ES-I3 (cell line): ENCODE data around the gene LANCL2.

Experiments
- H3K36me3 ChIP-seq: 2 replicates; pipeline ENCODE4 v1.6.1; 2013; ENCODE audit warnings: mild to moderate bottlenecking, low read length, control low read depth, moderate library complexity; ENCODE audit not compliant: insufficient read depth
- H3K4me1 ChIP-seq: 2 replicates; pipeline ENCODE4 v1.6.1; 2013; ENCODE audit warnings: mild to moderate bottlenecking, control low read depth, low read length; ENCODE audit not compliant: insufficient read depth
- H3K9ac ChIP-seq: 2 replicates; pipeline ENCODE4 v1.6.1; 2013; ENCODE audit warnings: low read depth, mild to moderate bottlenecking, low read length, moderate library complexity
- H3K9me3 ChIP-seq: 2 replicates; pipeline ENCODE4 v1.6.1; 2013; ENCODE audit warnings: mild to moderate bottlenecking, low read length, moderate library complexity; ENCODE audit not compliant: control insufficient read depth, insufficient read depth

The LANCL2 gene

DNA sequence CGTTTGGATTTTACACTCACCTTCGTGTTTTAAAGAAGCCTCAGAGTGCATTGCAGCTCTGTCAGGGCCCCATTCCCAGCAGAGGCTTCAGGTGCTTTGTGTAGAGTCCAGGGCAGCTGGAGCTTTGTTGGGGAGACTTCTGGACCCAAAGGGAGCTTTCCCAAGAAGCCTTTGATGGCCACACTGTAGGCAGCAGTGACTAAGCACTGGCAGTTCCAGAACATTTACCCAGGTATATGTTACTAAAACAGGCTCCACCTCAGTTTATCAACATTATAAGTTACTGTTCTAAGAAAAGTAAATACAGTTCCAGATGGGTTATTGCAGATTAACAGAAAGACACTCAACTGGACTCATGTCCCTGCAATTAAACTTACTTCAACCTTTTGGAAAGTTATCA, 66.8 kb downstream of the LANCL2 start:
- Histone ChIP-seq H3K4me1 (no peaks in the 10 kb centered on the region), H3K9ac (no peak overlapping the region), H3K36me3 (no peaks in the 10 kb centered on the region; the same call in 1 of the 2 replicates)

DNA sequence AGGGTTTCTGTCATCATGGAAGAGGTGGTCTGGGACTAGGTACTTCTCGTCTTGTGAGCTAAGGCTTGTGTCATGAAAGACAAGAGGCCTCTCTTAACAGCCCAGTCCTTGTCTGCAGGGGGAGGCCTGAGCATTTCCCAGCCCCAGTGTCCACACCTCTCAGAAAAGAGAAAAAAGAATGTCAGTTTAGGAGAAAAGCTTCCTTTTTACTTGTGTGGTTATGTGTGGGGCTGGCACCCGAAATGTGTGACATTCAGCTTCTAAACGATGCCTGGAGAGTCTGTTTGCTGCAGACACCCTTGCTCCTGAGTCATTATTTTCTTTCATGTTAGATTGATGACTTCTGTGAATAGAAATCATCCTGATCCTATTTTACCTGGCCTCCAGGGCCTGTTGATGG, 67.4 kb downstream of the LANCL2 start:
- Histone ChIP-seq H3K4me1 (no peaks in the 10 kb centered on the region), H3K9me3 (no peaks in the 10 kb centered on the region), H3K9ac (no peak overlapping the region), H3K36me3 (no peaks in the 10 kb centered on the region; the same call in 1 of the 2 replicates)

More for the DNA sequence above, 66.8 kb downstream of the LANCL2 start:
- no peaks in the 10 kb centered on the region for H3K9me3 ChIP-seq

- H3K9ac ChIP-seq = no peak overlapping the region
- H3K36me3 ChIP-seq = no peaks in the 10 kb centered on the region; the same call in 1 of the 2 replicates
- no peaks in the 10 kb centered on the region for H3K4me1 ChIP-seq
- no peaks in the 10 kb centered on the region for H3K9me3 ChIP-seq
Measured at GRCh38 chr7:55432939-55433784, 68.0 kb downstream of the LANCL2 start.

GRCh38 chr7:55435466-55435865, 70.3 kb downstream of the LANCL2 start:
- no peak overlapping the region for H3K9ac ChIP-seq
- H3K36me3 ChIP-seq = no peaks in the 10 kb centered on the region
- no peaks in the 10 kb centered on the region for H3K9me3 ChIP-seq

DNA sequence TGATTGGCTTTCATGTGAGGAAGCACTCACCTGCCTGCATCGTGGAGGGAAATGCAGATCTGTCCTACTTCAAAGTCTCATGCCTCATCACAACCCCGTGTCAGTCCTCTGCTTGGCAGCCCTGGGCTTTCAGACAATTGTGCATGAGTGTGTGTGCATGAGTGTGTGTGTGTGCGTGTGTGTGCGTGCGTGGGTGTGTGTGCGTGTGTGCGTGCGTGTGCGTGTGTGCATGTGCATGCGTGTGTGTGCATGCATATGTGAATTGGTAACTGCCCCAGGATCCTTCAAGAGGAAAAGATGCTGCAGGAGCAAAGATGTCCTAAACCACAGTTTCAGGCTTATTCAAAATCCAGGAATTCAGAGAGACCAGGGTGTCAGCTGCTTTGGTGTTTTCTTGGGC, 71.3 kb downstream of the LANCL2 start:
- H3K4me1 ChIP-seq = no peaks in the 10 kb centered on the region
- no peak overlapping the region for H3K9ac ChIP-seq
- no peaks in the 10 kb centered on the region for H3K36me3 ChIP-seq
- H3K9me3 ChIP-seq = no peaks in the 10 kb centered on the region

More at GRCh38 chr7:55435466-55435865, 70.3 kb downstream of the LANCL2 start:
- H3K4me1 ChIP-seq = no peaks in the 10 kb centered on the region

- H3K36me3 ChIP-seq = no peaks in the 10 kb centered on the region
- no peaks in the 10 kb centered on the region for H3K4me1 ChIP-seq
- H3K9me3 ChIP-seq = no peaks in the 10 kb centered on the region
- no peak overlapping the region for H3K9ac ChIP-seq
Measured at GRCh38 chr7:55437375-55437774, 72.2 kb downstream of the LANCL2 start.

GRCh38 chr7:55438085-55438756, 73.1 kb downstream of the LANCL2 start:
- Histone ChIP-seq H3K9me3 (no peaks in the 10 kb centered on the region), H3K9ac (no peak overlapping the region), H3K4me1 (no peaks in the 10 kb centered on the region), H3K36me3 (no peaks in the 10 kb centered on the region)

GRCh38 chr7:55438757-55439525, 73.8 kb downstream of the LANCL2 start:
- Histone ChIP-seq H3K4me1 (no peaks in the 10 kb centered on the region), H3K36me3 (no peaks in the 10 kb centered on the region), H3K9ac (no peak overlapping the region), H3K9me3 (no peaks in the 10 kb centered on the region)

GRCh38 chr7:55439627-55440026, 74.5 kb downstream of the LANCL2 start:
- Histone ChIP-seq H3K9ac (no peak overlapping the region), H3K9me3 (no peaks in the 10 kb centered on the region), H3K36me3 (no peaks in the 10 kb centered on the region), H3K4me1 (no peaks in the 10 kb centered on the region)

DNA sequence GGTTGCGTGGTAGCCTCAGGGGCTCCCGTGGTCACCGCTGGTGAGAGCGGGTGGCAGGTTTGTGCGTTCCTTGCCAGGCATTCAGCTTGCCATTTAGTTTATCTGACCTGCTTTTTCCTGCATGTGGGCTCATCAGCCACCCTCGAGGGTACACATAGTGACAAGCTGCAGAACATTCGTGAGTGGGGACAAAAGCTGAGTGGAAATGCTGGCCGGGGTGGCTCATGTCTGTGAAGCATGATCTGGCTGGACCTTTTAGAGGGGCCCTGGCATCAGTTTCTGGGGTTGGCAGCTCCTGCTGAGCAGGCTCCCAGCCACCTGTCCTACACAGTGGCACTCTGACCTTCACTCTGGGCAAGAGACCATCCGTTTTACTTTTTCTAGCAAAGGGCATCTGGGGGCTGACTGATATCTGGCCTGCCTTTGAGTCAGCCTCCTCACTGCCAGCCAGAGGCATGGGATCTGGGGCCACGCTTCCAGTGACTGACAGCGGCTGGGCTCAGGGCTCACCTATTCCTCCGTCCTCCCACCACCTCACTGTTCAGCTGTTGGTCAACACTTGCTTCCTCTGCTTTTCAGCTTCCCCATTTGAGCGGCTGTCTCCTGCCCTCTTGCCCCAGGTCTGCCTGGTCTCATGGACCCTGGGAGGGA, 75.0 kb downstream of the LANCL2 start:
- no peak overlapping the region for H3K9ac ChIP-seq

GRCh38 chr7:55441002-55441401, 75.9 kb downstream of the LANCL2 start:
- Histone ChIP-seq H3K9me3 (no peaks in the 10 kb centered on the region), H3K4me1 (no peaks in the 10 kb centered on the region), H3K36me3 (no peaks in the 10 kb centered on the region), H3K9ac (no peak overlapping the region)

More for the DNA sequence above, 75.0 kb downstream of the LANCL2 start:
- no peaks in the 10 kb centered on the region for H3K9me3 ChIP-seq
- H3K4me1 ChIP-seq = no peaks in the 10 kb centered on the region
- H3K36me3 ChIP-seq = no peaks in the 10 kb centered on the region

DNA sequence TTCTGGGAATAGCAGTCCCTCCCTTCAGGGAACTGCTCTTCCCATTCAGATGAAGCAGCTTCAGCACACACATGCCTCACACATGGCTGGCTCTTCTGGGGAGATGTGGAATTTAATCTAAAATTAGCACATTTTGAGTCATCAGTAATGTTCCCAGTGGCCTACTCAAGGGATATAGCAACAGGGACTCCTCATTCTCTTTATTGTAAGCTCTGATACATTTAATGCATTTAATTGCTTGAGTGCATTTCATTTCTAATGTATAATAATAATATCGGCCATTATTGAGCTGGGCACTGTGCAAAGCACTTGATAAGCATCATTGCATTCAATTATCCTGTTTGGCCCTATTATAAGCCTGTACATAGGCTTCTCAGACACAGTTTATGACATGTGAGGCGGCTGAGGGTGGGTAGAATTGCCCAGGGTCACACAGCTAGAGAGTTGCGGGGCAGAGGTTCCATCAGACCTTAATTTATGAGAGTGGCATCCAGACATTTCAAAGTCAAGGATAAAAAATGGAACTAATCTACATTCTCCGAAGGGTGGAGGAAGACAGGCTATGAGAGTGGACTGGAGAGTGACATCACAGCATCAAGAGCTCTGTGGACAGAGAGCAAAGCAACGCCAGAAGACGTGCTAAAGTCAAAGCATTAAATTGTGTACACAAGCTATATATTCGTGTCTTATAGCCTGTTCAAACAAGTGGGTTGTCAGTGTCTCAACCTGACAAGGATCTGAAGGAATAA, 76.8 kb downstream of the LANCL2 start:
- Histone ChIP-seq H3K4me1 (no peaks in the 10 kb centered on the region), H3K9me3 (no peaks in the 10 kb centered on the region), H3K36me3 (no peaks in the 10 kb centered on the region), H3K9ac (no peak overlapping the region)

GRCh38 chr7:55444786-55445185, 79.6 kb downstream of the LANCL2 start:
- Histone ChIP-seq H3K4me1 (no peaks in the 10 kb centered on the region), H3K9me3 (no peaks in the 10 kb centered on the region), H3K36me3 (no peaks in the 10 kb centered on the region), H3K9ac (no peak overlapping the region)
